HG03159 (cell line): Measurements from ENCODE around the gene AKAP13.

Experiments
- ATAC-seq: cut with Tn5 transposase; IDR thresholded peaks from one replicate; pipeline ENCODE4 v1.9.1; 2021; ENCODE audit warnings: mild to moderate bottlenecking, moderate library complexity; ENCODE audit not compliant: unreplicated experiment

Gene AKAP13

GRCh38 chr15:85443046-85443445, 62.6 kb downstream of the AKAP13 start:
- ATAC-seq = no peak

GRCh38 chr15:85443593-85444087, 63.2 kb downstream of the AKAP13 start:
- ATAC-seq = peak; percentile 85

DNA sequence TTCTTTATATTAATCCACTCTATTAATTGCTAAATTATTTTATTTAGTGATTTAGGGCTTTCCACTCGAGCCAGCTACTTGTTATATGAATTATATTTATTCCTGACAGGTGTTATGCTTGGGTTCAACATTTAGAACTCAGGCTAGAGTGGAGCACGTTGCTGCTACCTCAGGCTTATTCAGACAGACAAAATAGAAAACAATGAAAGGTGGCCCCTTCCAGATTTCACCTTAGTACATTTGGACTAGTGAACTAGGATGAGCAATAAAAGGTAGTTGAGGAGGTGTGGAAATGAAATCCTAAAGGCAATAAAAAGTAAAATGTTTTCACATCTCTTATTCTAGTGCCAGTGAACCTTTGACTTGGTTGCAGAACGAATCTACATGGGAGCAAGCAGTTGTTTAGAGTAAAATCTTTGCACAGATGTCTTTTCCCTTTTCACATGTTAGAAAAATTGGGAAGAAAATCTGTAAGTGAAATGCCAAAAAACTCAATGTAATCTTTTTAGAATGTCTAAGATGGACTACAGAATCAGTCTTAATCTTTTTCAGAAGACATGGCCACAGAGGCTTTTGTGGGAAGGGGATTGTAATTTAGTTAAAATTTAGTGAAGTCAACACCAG, 63.8 kb downstream of the AKAP13 start:
- no peak for ATAC-seq

GRCh38 chr15:85445361-85445760, 65.0 kb downstream of the AKAP13 start:
- no peak for ATAC-seq

GRCh38 chr15:85451099-85451700, 70.8 kb downstream of the AKAP13 start:
- no peak for ATAC-seq

GRCh38 chr15:85452436-85452835, 72.0 kb downstream of the AKAP13 start:
- ATAC-seq = no peak

GRCh38 chr15:85453144-85453872, 72.9 kb downstream of the AKAP13 start:
- ATAC-seq = no peak

GRCh38 chr15:85454403-85454802, 74.0 kb downstream of the AKAP13 start:
- ATAC-seq = no peak

DNA sequence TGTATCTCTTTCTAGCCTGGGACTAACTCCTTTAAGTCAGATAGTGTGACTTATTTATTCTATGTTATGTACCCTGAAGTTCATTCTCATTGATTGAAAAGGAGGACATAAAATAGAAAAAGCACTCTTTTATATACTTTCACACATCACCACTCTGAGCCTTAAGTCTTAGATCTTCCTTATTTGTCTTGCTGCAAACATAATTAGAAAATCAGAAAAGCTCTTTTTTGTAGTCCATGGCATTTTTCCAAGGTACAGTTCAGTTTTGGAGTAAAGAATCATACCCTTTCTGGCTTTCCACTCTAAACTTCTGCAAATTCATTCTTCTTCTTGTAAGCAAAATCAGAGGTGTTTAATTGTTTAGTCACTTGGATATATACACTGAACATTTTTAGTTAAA, 75.5 kb downstream of the AKAP13 start:
- ATAC-seq = no peak

DNA sequence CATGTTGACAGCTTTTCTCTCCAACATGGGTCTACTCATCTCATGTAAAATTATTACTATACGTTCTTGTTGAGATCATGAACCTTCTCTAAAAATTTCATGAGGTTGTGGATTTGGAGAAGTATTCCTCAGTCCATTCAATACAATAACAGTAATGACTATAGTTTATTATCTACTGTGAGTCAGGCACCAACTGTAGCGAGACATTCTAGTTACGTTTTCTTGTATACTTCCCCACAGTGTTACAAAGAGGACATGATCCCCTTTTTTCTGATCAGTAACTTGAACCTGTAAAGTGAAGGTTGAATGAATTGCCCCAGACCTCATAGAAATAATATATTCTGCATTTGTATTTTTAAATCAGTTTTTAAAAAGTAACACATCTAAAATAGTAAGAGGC, 76.4 kb downstream of the AKAP13 start:
- peak; percentile 56 for ATAC-seq

DNA sequence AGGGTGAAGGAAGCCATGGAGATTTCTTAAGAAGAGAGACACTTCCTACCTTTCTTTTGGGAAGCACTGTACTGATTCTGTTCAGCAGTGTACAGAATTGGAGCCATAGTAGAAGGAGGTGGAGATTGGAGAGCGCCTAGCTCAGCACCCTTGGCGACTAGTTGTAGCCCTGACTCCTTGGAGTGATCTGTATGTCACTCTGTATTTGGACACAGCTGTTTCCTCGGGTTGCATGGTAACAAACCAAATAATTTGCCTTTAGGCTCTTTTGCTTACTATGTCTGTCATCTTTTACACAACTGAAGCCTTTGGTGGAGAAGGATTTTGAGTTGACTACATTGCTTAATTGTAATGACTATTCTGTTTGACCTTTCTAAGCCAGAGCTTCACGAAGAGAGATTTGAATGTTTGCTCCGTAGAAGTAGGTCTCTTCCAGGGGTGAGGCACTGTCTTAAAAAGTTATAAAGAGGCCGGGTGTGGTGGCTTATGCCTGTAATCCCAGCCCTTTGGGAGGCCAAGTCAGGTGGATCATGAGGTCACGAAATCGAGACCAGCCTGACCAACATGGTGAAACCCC, 77.1 kb downstream of the AKAP13 start:
- ATAC-seq = peak; percentile 78

GRCh38 chr15:85458764-85459163, 78.4 kb downstream of the AKAP13 start:
- no peak for ATAC-seq

DNA sequence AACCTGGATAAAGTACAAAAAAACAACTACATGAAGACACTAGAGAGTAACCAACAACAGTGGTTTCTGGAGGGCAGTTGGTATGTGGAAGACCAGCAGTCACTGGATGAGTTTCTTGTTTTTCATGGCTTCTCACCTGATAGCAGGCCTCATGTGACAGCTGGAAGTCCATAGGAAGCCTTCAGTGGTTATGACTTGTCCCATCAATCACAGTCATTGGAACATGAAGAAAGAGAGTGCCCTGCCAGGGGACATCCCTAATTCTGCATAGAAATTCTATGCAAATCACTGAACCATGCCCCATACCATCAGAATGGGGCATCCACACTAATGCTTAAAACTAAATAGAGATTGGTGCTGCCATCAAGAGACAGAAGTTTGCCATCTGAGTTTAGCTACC, 81.6 kb downstream of the AKAP13 start:
- ATAC-seq = no peak

- ATAC-seq = no peak
Observed at GRCh38 chr15:85463276-85463892, 83.0 kb downstream of the AKAP13 start.

DNA sequence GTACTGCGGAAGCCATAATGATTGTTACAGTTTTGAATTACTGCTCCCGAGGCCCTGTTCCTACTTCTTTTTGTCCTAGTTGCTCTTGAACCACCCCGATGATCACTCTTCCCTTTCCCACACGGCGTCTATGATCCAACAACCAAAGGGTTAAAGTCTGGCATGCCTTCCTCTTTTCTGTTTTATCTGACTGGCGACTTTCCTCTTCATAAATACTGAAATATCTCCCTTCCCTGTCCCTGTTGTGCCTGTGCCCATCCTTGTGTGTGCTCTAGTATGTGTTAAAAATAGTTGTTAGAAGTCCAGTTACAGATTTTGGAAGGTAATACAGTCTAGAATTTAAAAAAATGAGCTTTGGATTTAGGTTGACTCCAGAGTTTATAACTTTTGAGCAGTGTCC, 83.6 kb downstream of the AKAP13 start:
- no peak for ATAC-seq

DNA sequence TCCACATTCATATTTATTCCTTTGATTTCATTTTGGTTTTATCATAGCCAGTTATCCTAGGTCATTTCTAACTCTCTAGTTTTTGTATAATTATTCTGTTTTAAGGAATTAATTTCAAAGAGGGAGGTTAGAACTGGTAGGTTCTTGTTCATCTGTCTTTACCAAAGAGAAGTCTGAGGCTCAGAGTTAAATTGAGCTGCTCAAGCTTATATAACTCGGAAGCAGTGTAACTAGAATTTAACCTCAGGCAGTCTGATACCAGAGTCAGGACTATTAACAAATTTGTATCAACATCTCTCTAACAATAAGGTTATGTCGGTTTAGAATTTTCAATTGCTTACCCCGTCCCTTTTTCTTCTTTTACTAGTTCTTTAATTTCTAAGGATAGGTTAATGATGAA, 84.1 kb downstream of the AKAP13 start:
- ATAC-seq = no peak

GRCh38 chr15:85470563-85471271, 90.3 kb downstream of the AKAP13 start:
- ATAC-seq = no peak

DNA sequence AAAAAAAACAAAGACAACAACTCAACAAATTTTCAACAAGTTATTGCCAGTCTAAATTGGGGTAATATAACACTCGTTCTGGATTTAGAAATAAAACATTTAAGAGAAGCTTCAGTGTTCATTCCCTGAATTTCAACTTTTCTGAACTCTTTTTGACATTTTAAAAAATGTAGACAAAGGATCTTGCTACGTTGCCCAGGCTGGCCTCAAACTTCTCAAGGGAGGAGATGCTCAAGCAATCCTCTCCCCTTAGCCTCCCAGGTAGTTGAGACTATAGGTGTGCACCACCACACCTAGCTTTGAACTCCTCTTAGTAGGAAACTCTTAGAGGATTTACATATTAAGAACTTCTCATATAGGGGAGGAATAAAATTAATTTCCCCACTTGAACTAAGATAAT, 91.9 kb downstream of the AKAP13 start:
- ATAC-seq = no peak

- no peak for ATAC-seq
Observed at GRCh38 chr15:85473455-85473854, 93.1 kb downstream of the AKAP13 start.

- ATAC-seq = no peak
Observed at GRCh38 chr15:85474700-85475316, 94.4 kb downstream of the AKAP13 start.
